Adipocyte (in vitro differentiated cells): Measurements from ENCODE around the gene WNT7B.

Experiments
- DNase-seq: peaks from one replicate; pipeline ENCODE4 v3.0.0-alpha.2; 2015; ENCODE audit warnings: low read depth
- H3K27me3 ChIP-seq: replicated peaks from 2 replicates; pipeline ENCODE4 v1.7.0; 2013; ENCODE audit warnings: mild to moderate bottlenecking, low read length, moderate library complexity; ENCODE audit not compliant: control insufficient read depth, insufficient read depth
- H3K36me3 ChIP-seq: 2 replicates; pipeline ENCODE4 v1.7.0; 2013; ENCODE audit warnings: low read length, mild to moderate bottlenecking, moderate library complexity; ENCODE audit not compliant: control insufficient read depth, insufficient read depth, severe bottlenecking
- H3K4me1 ChIP-seq: 2 replicates; pipeline ENCODE4 v1.7.0; 2013; ENCODE audit warnings: mild to moderate bottlenecking, low read length, moderate library complexity; ENCODE audit not compliant: control insufficient read depth, insufficient read depth
- H3K4me3 ChIP-seq: 2 replicates; pipeline ENCODE4 v1.7.0; 2013; ENCODE audit warnings: mild to moderate bottlenecking, low read length, moderate library complexity
- H3K9ac ChIP-seq: 2 replicates; pipeline ENCODE4 v1.7.0; 2013; ENCODE audit warnings: mild to moderate bottlenecking, low read length, moderate library complexity
- H3K9me3 ChIP-seq: 2 replicates; pipeline ENCODE4 v1.7.0; 2013; ENCODE audit warnings: mild to moderate bottlenecking, low read length, moderate library complexity; ENCODE audit not compliant: control insufficient read depth

Gene WNT7B

GRCh38 chr22:45999379-45999971, 22.5 kb upstream of the WNT7B start:
- H3K4me3 ChIP-seq, result no peak overlapping the region
- DNase-seq, result no peak
- H3K4me1 ChIP-seq, result peaks cover 48% of the 10 kb centered on the region
- H3K27me3 ChIP-seq, result no peaks in the 10 kb centered on the region
- no peaks in the 10 kb centered on the region for H3K9me3 ChIP-seq
- H3K9ac ChIP-seq, result no peak overlapping the region
- H3K36me3 ChIP-seq, result no peaks in the 10 kb centered on the region

GRCh38 chr22:45998638-45999378, 21.8 kb upstream of the WNT7B start:
- Histone ChIP-seq H3K27me3 (no peaks in the 10 kb centered on the region), H3K36me3 (no peaks in the 10 kb centered on the region), H3K9me3 (no peaks in the 10 kb centered on the region), H3K4me3 (no peak overlapping the region), H3K9ac (peak overlapping the region; percentile 28), H3K4me1 (peaks cover 48% of the 10 kb centered on the region)
- DNase-seq, result no peak

- H3K4me1 ChIP-seq, result peaks cover 41% of the 10 kb centered on the region
- no peaks in the 10 kb centered on the region for H3K27me3 ChIP-seq
- H3K36me3 ChIP-seq, result no peaks in the 10 kb centered on the region
- H3K9ac ChIP-seq, result peak overlapping the region; percentile 85
- H3K9me3 ChIP-seq, result no peaks in the 10 kb centered on the region
- peak overlapping the region; percentile 56 for H3K4me3 ChIP-seq
- no peak for DNase-seq
Measured at GRCh38 chr22:45997777-45998637, 21.0 kb upstream of the WNT7B start.

GRCh38 chr22:45997077-45997776, 20.3 kb upstream of the WNT7B start:
- peak; percentile 84 for DNase-seq
- peak overlapping the region; percentile 75 for H3K4me3 ChIP-seq

GRCh38 chr22:45996241-45997076, 19.5 kb upstream of the WNT7B start:
- Histone ChIP-seq H3K9ac (peak overlapping the region; percentile 90), H3K4me3 (peak overlapping the region; percentile 75), H3K9me3 (no peaks in the 10 kb centered on the region), H3K27me3 (peaks cover 3% of the 10 kb centered on the region), H3K36me3 (no peaks in the 10 kb centered on the region), H3K4me1 (peaks cover 36% of the 10 kb centered on the region)
- peak; percentile 59 for DNase-seq

More at GRCh38 chr22:45997077-45997776, 20.3 kb upstream of the WNT7B start:
- Histone ChIP-seq H3K9me3 (no peaks in the 10 kb centered on the region), H3K9ac (peak overlapping the region; percentile 90), H3K36me3 (no peaks in the 10 kb centered on the region), H3K27me3 (peaks cover 3% of the 10 kb centered on the region), H3K4me1 (peaks cover 36% of the 10 kb centered on the region)

GRCh38 chr22:45995405-45996101, 18.6 kb upstream of the WNT7B start:
- H3K4me3 ChIP-seq, result no peak overlapping the region
- no peak for DNase-seq

GRCh38 chr22:45994491-45995404, 17.8 kb upstream of the WNT7B start:
- no peaks in the 10 kb centered on the region for H3K36me3 ChIP-seq
- peak; percentile 87 for DNase-seq
- no peaks in the 10 kb centered on the region for H3K9me3 ChIP-seq
- H3K4me1 ChIP-seq, result peaks cover 36% of the 10 kb centered on the region
- no peak overlapping the region for H3K4me3 ChIP-seq
- peak overlapping the region; percentile 90 for H3K9ac ChIP-seq
- H3K27me3 ChIP-seq, result peaks cover 3% of the 10 kb centered on the region

More at GRCh38 chr22:45995405-45996101, 18.6 kb upstream of the WNT7B start:
- H3K9me3 ChIP-seq, result no peaks in the 10 kb centered on the region
- H3K27me3 ChIP-seq, result peaks cover 3% of the 10 kb centered on the region
- H3K4me1 ChIP-seq, result peaks cover 36% of the 10 kb centered on the region
- H3K36me3 ChIP-seq, result no peaks in the 10 kb centered on the region
- peak overlapping the region; percentile 90 for H3K9ac ChIP-seq

- no peak for DNase-seq
- H3K4me3 ChIP-seq, result no peak overlapping the region
- peaks cover 36% of the 10 kb centered on the region for H3K4me1 ChIP-seq
- H3K9me3 ChIP-seq, result no peaks in the 10 kb centered on the region
- peaks cover 9% of the 10 kb centered on the region for H3K27me3 ChIP-seq
- no peak overlapping the region for H3K9ac ChIP-seq
- no peaks in the 10 kb centered on the region for H3K36me3 ChIP-seq
Measured at GRCh38 chr22:45993841-45994240, 16.9 kb upstream of the WNT7B start.

- DNase-seq, result no peak
- Histone ChIP-seq H3K4me3 (no peak overlapping the region), H3K9me3 (no peaks in the 10 kb centered on the region)
Measured at GRCh38 chr22:45993143-45993692, 16.3 kb upstream of the WNT7B start.

More at GRCh38 chr22:45993143-45993692, 16.3 kb upstream of the WNT7B start:
- peaks cover 32% of the 10 kb centered on the region for H3K4me1 ChIP-seq
- H3K27me3 ChIP-seq, result peaks cover 9% of the 10 kb centered on the region
- H3K36me3 ChIP-seq, result no peaks in the 10 kb centered on the region
- H3K9ac ChIP-seq, result no peak overlapping the region
